ENCODE results near the gene SPDYE1.
"Not testable (repeated sequence)": the region's sequence is repeated elsewhere in the genome, so short reads cannot be mapped to it uniquely, and the experiment has no call there.

The SPDYE1 gene

GRCh38 chr7:44018857-44019807 lies 21.4 kb downstream of the SPDYE1 start:
- peak overlapping the region; percentile 74 for H3K4me3 ChIP-seq (ENCODE audit: low read depth, low read length)
- POLR2A ChIA-PET: not testable (repeated sequence)
- peak; percentile 70 for DNase-seq (ENCODE audit: low read depth, low spot score)
- CTCF ChIA-PET: interaction anchor here (0.6 to 4.2 kb wide), 11 partner anchors 20 to 297 kb away, joined by 3 to 34 read pairs (median 3); no protein-coding TSS in a partner anchor
- peak; percentile 69 for TF ChIP-seq CTCF (IDR thresholded peaks at IDR 0.05; ENCODE audit: insufficient read depth, low read length, missing control alignments)

GRCh38 chr7:44019825-44020224 lies 22.1 kb downstream of the SPDYE1 start:
- POLR2A ChIA-PET; DNase-seq (ENCODE audit: low read depth, low spot score); H3K4me3 ChIP-seq (ENCODE audit: low read depth, low read length): not testable (repeated sequence)
- CTCF ChIA-PET: interaction anchor here (0.6 to 4.2 kb wide), 12 partner anchors 19 to 545 kb away, joined by 3 to 34 read pairs (median 4); no protein-coding TSS in a partner anchor

DNA sequence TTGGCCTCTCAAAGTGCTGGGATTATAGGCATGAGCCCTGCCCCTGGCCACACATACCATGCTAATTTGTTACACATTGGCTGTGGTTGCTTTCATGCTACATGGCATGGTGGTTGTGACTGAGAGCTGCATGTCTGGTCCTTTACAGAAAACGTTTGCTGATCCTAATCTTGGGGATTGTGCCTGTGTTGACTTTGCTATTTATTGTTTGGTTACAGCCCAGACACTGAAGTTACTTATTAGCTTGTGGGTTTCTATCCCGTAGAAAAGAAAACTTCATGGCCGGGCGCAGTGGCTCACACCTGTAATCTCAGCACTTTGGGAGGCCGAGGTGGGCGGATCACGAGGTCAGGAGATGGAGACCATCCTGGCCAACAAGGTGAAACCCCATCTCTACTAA lies 24.4 kb downstream of the SPDYE1 start:
- CTCF ChIA-PET: interaction anchor here (4.2 kb wide), 1 partner anchor 174 kb away, joined by 34 read pairs; no protein-coding TSS in a partner anchor
- DNase-seq (ENCODE audit: low read depth, low spot score); H3K4me3 ChIP-seq (ENCODE audit: low read depth, low read length); POLR2A ChIA-PET: not testable (repeated sequence)

DNA sequence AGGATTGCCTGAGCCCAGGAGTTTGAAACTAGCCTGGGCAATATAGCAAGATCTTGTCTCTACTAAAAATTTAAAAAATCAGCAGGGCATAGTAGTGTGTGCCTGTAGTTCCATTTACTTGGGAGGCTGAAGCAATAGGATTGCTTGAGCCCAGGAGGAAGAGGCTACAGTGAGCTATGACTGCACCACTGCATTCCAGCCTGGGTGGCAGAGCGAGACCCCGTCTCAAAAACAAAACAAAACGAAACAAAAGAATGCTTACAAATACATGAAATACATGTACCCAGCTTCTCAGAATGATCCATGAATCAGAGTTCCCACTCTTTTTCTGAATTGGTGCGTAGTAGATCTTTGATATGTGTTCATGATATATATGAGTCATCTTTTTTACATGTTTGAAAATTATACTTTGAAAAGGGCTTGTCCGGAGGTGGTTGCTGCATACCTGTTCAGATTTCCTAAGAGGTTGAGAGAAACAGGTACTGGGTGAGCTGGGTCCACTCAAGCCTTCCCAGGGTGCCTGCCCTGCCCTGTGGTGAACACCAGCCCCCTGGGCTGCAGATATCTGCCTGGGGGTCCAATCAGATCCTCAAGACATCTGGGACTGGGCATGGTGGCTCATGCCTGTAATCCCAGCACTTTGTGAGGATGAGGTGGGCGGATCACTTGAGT lies 25.2 kb downstream of the SPDYE1 start:
- POLR2A ChIA-PET; DNase-seq (ENCODE audit: low read depth, low spot score); H3K4me3 ChIP-seq (ENCODE audit: low read depth, low read length); CTCF ChIA-PET: not testable (repeated sequence)

DNA sequence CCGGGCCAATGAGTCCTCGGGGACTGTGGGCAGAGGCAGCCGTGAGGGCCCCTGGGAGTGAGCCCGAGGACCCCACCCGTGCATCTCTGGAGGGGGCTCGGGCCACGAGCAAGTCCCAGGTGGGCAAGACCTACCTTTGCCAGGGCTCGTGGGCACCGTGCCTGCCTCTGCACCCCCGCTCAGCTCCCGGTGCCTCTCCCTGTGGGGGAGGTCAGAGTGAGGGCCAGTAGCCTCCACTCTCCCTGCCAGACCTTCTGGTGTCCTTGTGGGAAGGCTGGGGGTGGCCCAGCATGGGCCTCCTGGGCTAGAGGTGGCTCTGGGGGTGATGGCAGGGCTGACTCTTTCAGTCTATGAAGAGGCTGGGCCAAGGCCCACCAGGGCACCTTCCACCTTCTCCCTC lies 31.7 kb downstream of the SPDYE1 start:
- DNase-seq (ENCODE audit: low read depth, low spot score); POLR2A ChIA-PET; H3K4me3 ChIP-seq (ENCODE audit: low read depth, low read length); CTCF ChIA-PET: not testable (repeated sequence)

DNA sequence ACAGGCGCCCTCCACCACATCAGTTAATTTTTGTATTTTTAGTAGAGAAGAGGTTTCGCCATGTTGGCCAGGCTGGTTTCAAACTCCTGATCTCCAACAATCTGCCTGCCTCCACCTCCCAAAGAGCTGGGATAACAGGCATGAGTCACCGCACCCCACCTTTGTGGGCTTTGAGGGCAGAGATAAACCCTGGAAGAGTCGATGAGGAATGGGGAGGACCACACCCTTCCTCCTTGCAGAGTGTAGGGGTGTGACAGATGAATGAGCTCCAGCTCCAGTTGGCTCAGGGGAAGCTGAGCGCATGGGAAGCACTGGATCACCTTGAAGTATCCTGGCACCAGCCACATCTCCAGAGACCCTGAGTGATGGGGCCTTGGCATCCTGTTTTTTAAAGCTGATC lies 32.3 kb downstream of the SPDYE1 start:
- DNase-seq (ENCODE audit: low read depth, low spot score); POLR2A ChIA-PET; H3K4me3 ChIP-seq (ENCODE audit: low read depth, low read length); CTCF ChIA-PET: not testable (repeated sequence)

DNA sequence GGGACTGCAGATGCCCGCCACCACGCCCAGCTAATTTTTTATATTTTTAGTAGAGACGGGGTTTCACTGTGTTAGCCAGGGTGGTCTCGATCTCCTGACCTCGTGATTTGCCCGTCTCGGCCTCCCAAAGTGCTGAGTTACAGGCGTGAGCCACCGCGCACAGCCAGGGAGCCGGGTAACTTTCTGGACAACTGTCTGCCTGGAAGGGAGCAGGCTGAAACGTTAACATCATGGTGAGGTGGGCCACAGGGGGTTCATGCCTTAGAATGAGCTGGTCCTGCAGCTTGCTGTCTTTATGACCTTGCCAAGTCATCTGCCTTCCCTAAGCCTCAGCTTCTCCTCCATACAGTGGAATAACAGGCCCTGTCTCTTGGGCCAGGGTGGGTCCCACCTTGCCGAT lies 33.6 kb downstream of the SPDYE1 start:
- H3K4me3 ChIP-seq (ENCODE audit: low read depth, low read length); DNase-seq (ENCODE audit: low read depth, low spot score); POLR2A ChIA-PET; CTCF ChIA-PET: not testable (repeated sequence)

- DNase-seq (ENCODE audit: low read depth, low spot score); CTCF ChIA-PET; H3K4me3 ChIP-seq (ENCODE audit: low read depth, low read length); POLR2A ChIA-PET: not testable (repeated sequence)
Observed at GRCh38 chr7:44032031-44032430, 34.3 kb downstream of the SPDYE1 start.

DNA sequence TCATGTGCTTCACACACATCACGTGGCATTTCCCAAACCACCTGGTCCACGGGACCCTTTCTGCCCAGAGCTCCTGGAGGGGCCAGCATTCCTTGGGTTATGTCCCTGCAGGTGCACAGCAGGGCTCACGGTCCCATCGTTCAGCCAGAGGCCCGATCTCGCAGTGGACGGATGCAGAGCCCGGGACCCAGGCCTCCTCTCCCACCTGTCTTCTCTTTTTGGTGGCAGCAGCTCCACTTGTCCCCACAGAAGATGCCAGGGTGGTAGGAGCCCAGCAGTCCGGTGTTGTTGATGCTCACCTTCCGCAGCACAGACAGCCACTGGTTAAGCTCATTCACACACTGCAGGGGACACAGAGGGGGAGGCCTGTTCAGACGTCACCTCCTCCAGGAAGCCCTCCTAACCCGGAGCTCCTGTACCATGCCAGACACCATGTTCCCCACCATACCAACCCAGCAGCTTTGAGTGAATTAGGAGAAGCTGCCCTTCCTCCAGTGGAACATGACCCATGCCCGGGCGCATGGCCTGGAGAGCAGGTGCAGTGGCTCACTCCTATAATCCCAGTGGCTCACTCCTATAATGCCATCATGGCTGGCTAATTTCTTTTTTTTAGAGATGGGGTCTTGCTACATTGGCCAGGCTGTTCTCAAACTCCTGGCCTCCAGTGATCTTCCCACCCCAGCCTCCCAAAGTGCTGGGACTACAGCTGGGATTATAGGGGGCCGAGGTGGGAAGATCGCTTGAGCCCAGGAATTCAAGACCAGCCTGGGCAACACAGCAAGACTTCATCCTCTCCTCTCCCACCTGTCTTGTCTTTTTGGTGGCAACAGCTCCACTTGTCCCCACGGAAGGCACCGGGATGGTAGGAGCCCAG lies 36.5 kb downstream of the SPDYE1 start:
- CTCF ChIA-PET; POLR2A ChIA-PET; DNase-seq (ENCODE audit: low read depth, low spot score); H3K4me3 ChIP-seq (ENCODE audit: low read depth, low read length): not testable (repeated sequence)

DNA sequence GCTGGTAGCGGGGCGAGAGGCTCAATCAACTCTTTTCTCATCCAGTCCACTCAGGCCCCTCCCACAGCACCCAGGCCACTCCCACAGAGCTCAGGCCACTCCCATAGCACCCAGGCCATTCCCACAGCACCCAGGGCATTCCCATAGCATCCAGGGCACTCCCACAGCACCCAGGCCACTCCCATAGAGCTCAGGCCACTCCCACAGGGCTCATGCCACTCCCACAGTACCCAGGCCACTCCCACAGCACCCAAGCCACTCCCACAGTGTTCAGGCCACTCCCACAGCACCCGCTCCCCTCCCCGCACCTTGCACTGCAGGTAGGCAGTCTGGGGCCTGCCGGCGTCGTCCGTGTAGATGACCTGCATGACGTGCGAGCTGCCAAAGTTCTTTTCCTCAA lies 38.7 kb downstream of the SPDYE1 start:
- H3K4me3 ChIP-seq (ENCODE audit: low read depth, low read length); DNase-seq (ENCODE audit: low read depth, low spot score); CTCF ChIA-PET: not testable (repeated sequence)
- POLR2A ChIA-PET: interaction anchor here (0.6 kb wide), 1 partner anchor 418 kb away, joined by 3 read pairs; no protein-coding TSS in a partner anchor

GRCh38 chr7:44037951-44038350 lies 40.3 kb downstream of the SPDYE1 start:
- POLR2A ChIA-PET; H3K4me3 ChIP-seq (ENCODE audit: low read depth, low read length); DNase-seq (ENCODE audit: low read depth, low spot score); CTCF ChIA-PET: not testable (repeated sequence)

DNA sequence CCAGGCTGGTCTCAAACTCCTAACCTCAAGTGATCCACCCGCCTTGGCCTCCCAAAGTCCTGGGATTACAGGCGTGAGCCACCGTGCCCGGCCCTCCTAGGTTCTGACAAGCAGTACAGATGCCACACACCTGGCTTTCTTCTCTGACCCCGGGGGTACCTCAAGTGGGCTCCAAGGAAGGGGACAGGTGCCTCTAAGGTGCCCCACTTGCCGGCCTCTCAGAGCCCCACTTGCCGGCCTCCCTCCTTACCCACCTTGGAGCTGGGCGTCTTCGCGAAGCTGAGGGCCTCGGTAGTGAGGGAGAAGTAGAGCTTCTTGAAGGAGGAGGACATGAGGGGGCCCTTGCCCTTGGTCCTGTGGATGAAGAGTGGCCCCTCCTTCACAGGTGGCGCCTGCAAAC lies 40.9 kb downstream of the SPDYE1 start:
- DNase-seq (ENCODE audit: low read depth, low spot score); H3K4me3 ChIP-seq (ENCODE audit: low read depth, low read length): not testable (repeated sequence)
- ChIA-PET CTCF (interaction anchor here (0.6 kb wide), 1 partner anchor 19 kb away, joined by 3 read pairs; no protein-coding TSS in a partner anchor), POLR2A (interaction anchor here (0.6 kb wide), 1 partner anchor 31 kb away, joined by 4 read pairs; no protein-coding TSS in a partner anchor)

DNA sequence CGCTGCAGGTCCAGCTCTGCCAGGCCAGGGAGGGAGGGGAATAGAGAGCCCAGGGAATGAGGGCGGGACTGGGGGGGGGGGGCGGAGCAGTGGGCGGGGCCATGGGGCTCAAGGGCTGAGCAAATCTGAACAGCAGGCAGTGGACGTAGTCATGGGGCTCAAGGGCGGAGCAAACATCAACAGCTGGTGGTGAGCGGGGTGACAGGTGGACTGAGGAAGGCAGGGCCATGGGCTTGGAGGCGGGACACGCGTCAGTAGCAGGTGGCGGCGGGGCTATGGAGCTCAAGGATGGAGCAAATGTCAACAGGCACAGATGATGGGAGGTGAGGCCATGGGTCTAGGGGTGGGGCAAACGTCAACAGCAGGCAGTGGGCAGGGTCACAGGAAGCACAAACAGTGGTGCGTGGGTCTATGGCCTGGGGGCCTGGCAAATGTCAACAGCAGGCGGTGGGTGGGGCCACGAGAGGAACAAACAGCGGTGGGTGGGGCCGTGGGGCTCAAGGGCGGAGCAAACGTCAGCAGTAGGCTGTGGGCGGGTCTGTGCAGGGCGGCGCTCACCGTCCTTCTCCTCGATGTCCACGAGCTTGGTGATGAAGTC lies 41.4 kb downstream of the SPDYE1 start:
- not testable (repeated sequence) for DNase-seq (ENCODE audit: low read depth, low spot score); H3K4me3 ChIP-seq (ENCODE audit: low read depth, low read length)
- CTCF ChIA-PET: interaction anchor here (0.6 kb wide), 1 partner anchor 19 kb away, joined by 3 read pairs; no protein-coding TSS in a partner anchor

GRCh38 chr7:44039800-44040492 lies 42.2 kb downstream of the SPDYE1 start:
- CTCF ChIA-PET: not testable (repeated sequence)

More for the DNA sequence above, 41.4 kb downstream of the SPDYE1 start:
- POLR2A ChIA-PET: interaction anchor here (0.6 kb wide), 1 partner anchor 30 kb away, joined by 4 read pairs; no protein-coding TSS in a partner anchor

More at GRCh38 chr7:44039800-44040492, 42.2 kb downstream of the SPDYE1 start:
- POLR2A ChIA-PET; H3K4me3 ChIP-seq (ENCODE audit: low read depth, low read length); DNase-seq (ENCODE audit: low read depth, low spot score): not testable (repeated sequence)

All from AG04449 (cell line).